SU-DHL-6 (cell line): ENCODE data around the gene BOD1L1.

ENCODE experiments used
- CTCF ChIP-seq: fragments of 200-600 bp; sonication (generic); IDR thresholded peaks from one replicate; pipeline ENCODE4 v1.5.1; 2017; ENCODE audit warnings: antibody characterized with exemption, mild to moderate bottlenecking, low read length, moderate library complexity; ENCODE audit not compliant: insufficient read depth, poor library complexity, severe bottlenecking
- EZH2phosphoT487 ChIP-seq: fragments of 200-600 bp; sonication (generic), shearing (Covaris generic); conservative IDR thresholded peaks from 2 replicates; pipeline ENCODE4 v1.6.1; 2018; ENCODE audit warnings: mild to moderate bottlenecking, antibody characterized with exemption, low read length, moderate library complexity, mixed read lengths

- TF ChIP-seq CTCF, result no peak
- no peak for TF ChIP-seq EZH2phosphoT487
Measured at GRCh38 chr4:13615161-13615560, 12.4 kb downstream of the BOD1L1 start.
